Dedifferentiated amniotic fluid mesenchymal stem cell (primary cell): Measurements from ENCODE around the gene MUCL3.
"Not testable (repeated sequence)": the region's sequence is repeated elsewhere in the genome, so short reads cannot be mapped to it uniquely, and the experiment has no call there.

Source experiments
- DNase-seq: peaks from one replicate; pipeline ENCODE4 v3.0.0-alpha.2; 2016; ENCODE audit errors: extremely low spot score

The MUCL3 gene

GRCh38 chr6:30939473-30939872, 1.3 kb upstream of the MUCL3 start:
- no peak for DNase-seq

GRCh38 chr6:30942338-30943060, 1.7 kb downstream of the MUCL3 start:
- peak; percentile 74 for DNase-seq

GRCh38 chr6:30944051-30944450, 3.3 kb downstream of the MUCL3 start:
- DNase-seq = no peak

- no peak for DNase-seq
Observed at GRCh38 chr6:30945281-30945680, 4.5 kb downstream of the MUCL3 start.

GRCh38 chr6:30947231-30947630, 6.5 kb downstream of the MUCL3 start:
- DNase-seq = no peak

- no peak for DNase-seq
Observed at GRCh38 chr6:30948811-30949210, 8.0 kb downstream of the MUCL3 start.

- DNase-seq = no peak
Observed at GRCh38 chr6:30951907-30952469, 11.2 kb downstream of the MUCL3 start.

- DNase-seq = no peak
Observed at GRCh38 chr6:30954631-30955366, 14.0 kb downstream of the MUCL3 start.

- no peak for DNase-seq
Observed at GRCh38 chr6:30955367-30956042, 14.7 kb downstream of the MUCL3 start.

- DNase-seq = no peak
Observed at GRCh38 chr6:30957716-30958115, 16.9 kb downstream of the MUCL3 start.

GRCh38 chr6:30960907-30961673, 20.3 kb downstream of the MUCL3 start:
- peak; percentile 66 for DNase-seq

GRCh38 chr6:30962716-30963115, 21.9 kb downstream of the MUCL3 start:
- no peak for DNase-seq

GRCh38 chr6:30963641-30964040, 22.9 kb downstream of the MUCL3 start:
- DNase-seq = no peak

- no peak for DNase-seq
Observed at GRCh38 chr6:30964075-30964474, 23.3 kb downstream of the MUCL3 start.

GRCh38 chr6:30965140-30965601, 24.4 kb downstream of the MUCL3 start:
- no peak for DNase-seq

- no peak for DNase-seq
Observed at GRCh38 chr6:30966154-30966553, 25.4 kb downstream of the MUCL3 start.

- DNase-seq = not testable (repeated sequence)
Observed at GRCh38 chr6:30969171-30969570, 28.4 kb downstream of the MUCL3 start.

GRCh38 chr6:30970946-30971345, 30.2 kb downstream of the MUCL3 start:
- DNase-seq = no peak

GRCh38 chr6:30972816-30973215, 32.0 kb downstream of the MUCL3 start:
- no peak for DNase-seq

- DNase-seq = no peak
Observed at GRCh38 chr6:30974490-30975252, 33.9 kb downstream of the MUCL3 start.

- peak; percentile 62 for DNase-seq
Observed at GRCh38 chr6:30979141-30979540, 38.4 kb downstream of the MUCL3 start.
